HepG2 (cell line): Measurements from ENCODE around the gene EPHA4. TPM values are rescaled to one million over a fixed set of nuclear protein-coding genes. Genes with fewer than 3 reads are reported as not detected.

Source experiments
- ATAC-seq: fragments of 200-7000 bp; cut with Tn5 transposase; 3 replicates; pipeline ENCODE4 v1.9.1; 2020; ENCODE audit warnings: mild to moderate bottlenecking, moderate library complexity
- BruUV-seq: library from RNA; stranded (reverse); fragments of 400-500 nt; replicated peaks from 2 replicates; lab custom pipeline; 2021; lab: Mats Ljungman, UMichigan
- CTCF ChIA-PET: fragments of 300-600 bp; formaldehyde crosslinking; extraction: SDS; loops from one replicate; lab custom pipeline; 2021; ENCODE audit warnings: low total read pairs, inconsistent platforms, low intra/inter-chr PET ratio; lab: Yijun Ruan, JAX
- POLR2A ChIA-PET: fragments of 350-600 bp; sonication (Branson Sonifier 250); formaldehyde crosslinking; loops from one replicate; lab custom pipeline; 2020; ENCODE audit warnings: antibody characterized with exemption, inconsistent platforms; lab: Yijun Ruan, JAX
- DNase-seq: peaks from one replicate; pipeline ENCODE4 v3.0.0-alpha.2; 2015; ENCODE audit warnings: low spot score
- FAIRE-seq: peaks from 3 replicates; lab custom pipeline; 2011; peaks lifted over from hg19 to GRCh38; lab: Jason Lieb, UNC
- H2AFZ ChIP-seq: one replicate; pipeline ENCODE4 v1.6.1; 2011; ENCODE audit warnings: low read length, inconsistent platforms
- H3K27ac ChIP-seq: fragments of 300-600 bp; 3 replicates; pipeline ENCODE4 v1.8.0; 2011; ENCODE audit warnings: mixed run types, mild to moderate bottlenecking, mixed read lengths, low read length, inconsistent platforms; ENCODE audit not compliant: insufficient read depth; ENCODE audit errors: extremely low read length
- H3K27me3 ChIP-seq, 2 experiments: fragments of 200-600 bp in 1 of 2; 2 replicates in 1 of 2; 3 replicates in 1 of 2; pipeline versions ENCODE4 v1.6.0 to v1.8.0; 2011; ENCODE audit warnings: low read length in 2 of 2, mild to moderate bottlenecking in 2 of 2, moderate library complexity in 2 of 2, inconsistent platforms in 1 of 2; ENCODE audit not compliant: insufficient read depth in 2 of 2, control insufficient read depth in 1 of 2
- H3K36me3 ChIP-seq, 2 experiments: fragments of 200-600 bp in 1 of 2; replicated peaks in 1 of 2; 2 replicates in 1 of 2; 3 replicates in 1 of 2; pipeline versions ENCODE4 v1.5.1 to v1.8.0; 2011; ENCODE audit warnings: low read length in 2 of 2, inconsistent platforms in 1 of 2; ENCODE audit not compliant: insufficient read depth in 2 of 2, control insufficient read depth in 1 of 2
- H3K4me1 ChIP-seq: 2 replicates; pipeline ENCODE4 v1.5.1; 2012; ENCODE audit warnings: low read length, inconsistent platforms; ENCODE audit not compliant: insufficient read depth
- H3K4me2 ChIP-seq: 2 replicates; pipeline ENCODE4 v1.6.0; 2011; ENCODE audit warnings: low read depth, low read length, inconsistent platforms
- H3K4me3 ChIP-seq, 3 experiments: fragments of 200-600 bp in 1 of 3; sonication (generic), shearing (Covaris generic) in 1 of 3; replicated peaks in 1 of 3; 2 replicates each; pipeline ENCODE4 v1.5.1; 2011 to 2016; ENCODE audit warnings: low read length in 3 of 3, inconsistent platforms in 2 of 3, low read depth in 2 of 3, mild to moderate bottlenecking in 2 of 3, control low read depth in 1 of 3, mixed read lengths in 1 of 3; ENCODE audit not compliant: insufficient read depth in 1 of 3
- H3K79me2 ChIP-seq: one replicate; pipeline ENCODE4 v1.6.1; 2011; ENCODE audit warnings: low read length, inconsistent platforms; ENCODE audit not compliant: insufficient read depth
- H3K9ac ChIP-seq: 2 replicates; pipeline ENCODE4 v1.6.0; 2011; ENCODE audit warnings: mild to moderate bottlenecking, low read depth, low read length, inconsistent platforms; ENCODE audit not compliant: insufficient read depth
- H3K9me3 ChIP-seq: 2 replicates; pipeline ENCODE4 v1.5.1; 2012; ENCODE audit warnings: mild to moderate bottlenecking, low read length
- H4K20me1 ChIP-seq: 2 replicates; pipeline ENCODE4 v1.6.0; 2011; ENCODE audit warnings: inconsistent platforms, mild to moderate bottlenecking, low read length, moderate library complexity; ENCODE audit not compliant: insufficient read depth
- ARID2 ChIP-seq: sonication (generic); formaldehyde crosslinking; IDR thresholded peaks from 2 replicates; pipeline ENCODE4 v1.8.1; 2022; ENCODE audit warnings: mild to moderate bottlenecking, missing genetic modification reagents, borderline replicate concordance
- BORCS8-MEF2B ChIP-seq: sonication (generic); formaldehyde crosslinking; IDR thresholded peaks from 2 replicates; pipeline ENCODE4 v1.8.0; 2022; ENCODE audit warnings: mild to moderate bottlenecking, missing genetic modification reagents
- ESRRA ChIP-seq: sonication (generic); formaldehyde crosslinking; IDR thresholded peaks from 2 replicates; pipeline ENCODE4 v1.5.1; 2020; ENCODE audit warnings: mild to moderate bottlenecking, low read depth, missing genetic modification reagents
- KLF12 ChIP-seq: sonication (generic); formaldehyde crosslinking; IDR thresholded peaks from 2 replicates; pipeline ENCODE4 v1.4.0; 2020; ENCODE audit warnings: missing genetic modification reagents, borderline replicate concordance
- REPIN1 ChIP-seq: sonication (generic); formaldehyde crosslinking; IDR thresholded peaks from 2 replicates; pipeline ENCODE4 v1.8.0; 2022; ENCODE audit warnings: missing genetic modification reagents, low read depth, mild to moderate bottlenecking, borderline replicate concordance
- SRF ChIP-seq: IDR thresholded peaks from 2 replicates; pipeline ENCODE4 v1.6.1; 2011; ENCODE audit warnings: mild to moderate bottlenecking, low read depth, low read length, moderate library complexity
- SRSF1 ChIP-seq: fragments of 200-400 bp; formaldehyde crosslinking; optimal IDR thresholded peaks from 2 replicates; pipeline ENCODE3; 2017; ENCODE audit warnings: mild to moderate bottlenecking, low read depth, low read length, moderate library complexity
- SRY ChIP-seq: sonication (generic); formaldehyde crosslinking; IDR thresholded peaks from 2 replicates; pipeline ENCODE4 v1.8.0; 2022; ENCODE audit warnings: mild to moderate bottlenecking, missing genetic modification reagents
- ZMYM2 ChIP-seq: sonication (generic); formaldehyde crosslinking; IDR thresholded peaks from 2 replicates; pipeline ENCODE4 v1.8.0; 2022; ENCODE audit warnings: mild to moderate bottlenecking, missing genetic modification reagents
- ZNF136 ChIP-seq: sonication (generic); formaldehyde crosslinking; IDR thresholded peaks from 2 replicates; pipeline ENCODE4 v1.8.1; 2022; ENCODE audit warnings: low read depth, mild to moderate bottlenecking, moderate library complexity, missing genetic modification reagents
- ZNF224 ChIP-seq: sonication (generic); formaldehyde crosslinking; IDR thresholded peaks from 2 replicates; pipeline ENCODE4 v1.5.0; 2020; ENCODE audit warnings: mild to moderate bottlenecking, missing genetic modification reagents
- ZNF260 ChIP-seq: sonication (generic); formaldehyde crosslinking; IDR thresholded peaks from 2 replicates; pipeline ENCODE4 v1.4.0; 2020; ENCODE audit warnings: missing genetic modification reagents, low read depth, mild to moderate bottlenecking, borderline replicate concordance
- ZNF772 ChIP-seq: sonication (generic); formaldehyde crosslinking; IDR thresholded peaks from 2 replicates; pipeline ENCODE4 v1.5.0; 2020; ENCODE audit warnings: mild to moderate bottlenecking, missing genetic modification reagents
- WGBS: methylation state at CpG from one replicate; pipeline ENCODE4 v1.1.6; 2017; ENCODE audit warnings: low lambda C conversion rate; 5-methylcytosine and 5-hydroxymethylcytosine counted together
- in situ Hi-C: cut with HindIII; loops from 2 replicates; pipeline ENCODE4 v1.10.0; 2017; ENCODE audit warnings: low pct_unique_long_range_greater_than_20kb; ENCODE audit not compliant: extremely low pct_ligation_motif_present
- intact Hi-C: fragments of 100-400 bp; cut with micrococcal nuclease; formaldehyde crosslinking; loops from one replicate; pipeline ENCODE4 v1.10.0; 2022; ENCODE audit not compliant: unreplicated experiment
- polyA plus RNA-seq, 8 experiments: library from polyadenylated mRNA; depleted of rRNA in 3 of 8; stranded (reverse) in 7 of 8; unstranded in 1 of 8; fragments of >200 nt; fragmentation: Illumina TruSeq in 4 of 8; extraction: Trizol in 4 of 8; gene quantifications; 2 replicates each; pipeline versions ENCODE4 v1.2.1 to v1.2.3, GENCODE V29; 2011 to 2016; ENCODE audit warnings: low read depth in 4 of 8, missing spikeins in 1 of 8, mixed read lengths in 1 of 8; ENCODE audit not compliant: insufficient read depth in 1 of 8
- total RNA-seq, 5 experiments: library from RNA; depleted of rRNA; stranded (reverse); fragments of >200 nt; fragmentation: Illumina TruSeq; extraction: Trizol; gene quantifications; 2 replicates each; pipeline ENCODE4 v1.2.3, GENCODE V29; 2016; ENCODE audit warnings: low read depth in 1 of 5
- TF ChIP-seq, protein P1 (sequence below), 2 experiments: sonication (generic) in 1 of 2; formaldehyde crosslinking in 1 of 2; IDR thresholded peaks; 2 replicates each; pipeline versions ENCODE4 v1.5.1 to v1.6.1; 2011 to 2020; ENCODE audit warnings: borderline replicate concordance in 1 of 2, low read depth in 1 of 2, low read length in 1 of 2, mild to moderate bottlenecking in 1 of 2, missing genetic modification reagents in 1 of 2, moderate library complexity in 1 of 2
- TF ChIP-seq, protein P2 (sequence below): sonication (generic); formaldehyde crosslinking; conservative IDR thresholded peaks from 2 replicates; pipeline ENCODE4 v1.4.0; 2020; ENCODE audit warnings: mild to moderate bottlenecking, missing genetic modification reagents, moderate library complexity
- TF ChIP-seq, protein P3 (sequence below): sonication (generic); formaldehyde crosslinking; IDR thresholded peaks from 2 replicates; pipeline ENCODE4 v1.4.0; 2020; ENCODE audit warnings: missing genetic modification reagents

EPHA4 gene
- total and polyA plus RNA-seq, 2 of the 13 experiments (the other 11 are each of a cell fraction or from before 2014, with no cell fraction given), result not detected

DNA sequence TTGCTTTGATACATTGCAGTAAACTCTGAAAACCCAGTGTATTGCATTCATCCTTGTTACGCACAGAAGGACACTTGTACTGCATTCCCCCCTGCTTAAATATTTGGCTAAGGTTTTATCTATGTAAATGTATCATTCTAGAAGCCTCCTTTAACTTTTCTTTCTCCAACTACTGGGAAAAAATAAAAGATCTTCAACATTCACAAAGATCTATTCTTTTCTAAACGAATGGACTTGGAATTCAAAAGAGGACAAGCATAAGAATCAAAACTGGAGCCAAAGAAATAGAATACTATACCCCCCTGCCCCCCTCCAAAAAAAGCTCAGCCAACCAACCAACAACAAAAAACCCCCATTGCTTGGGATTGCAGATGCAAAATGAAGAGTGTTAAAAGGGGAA, 136.9 kb downstream of the EPHA4 start:
- Histone ChIP-seq H3K4me2 (no peak overlapping the region), H3K27me3 (0 out of 5 replicates have a peak, but pooled peaks cover 0 to 5% of the 10 kb centered on the region in 2 experiments), H2AFZ (no peak overlapping the region), H3K27ac (no peak overlapping the region), H4K20me1 (no peaks in the 10 kb centered on the region), H3K4me3 (no peak overlapping the region), H3K9me3 (no peaks in the 10 kb centered on the region), H3K4me1 (no peaks in the 10 kb centered on the region), H3K9ac (no peak overlapping the region), H3K79me2 (no peaks in the 10 kb centered on the region), H3K36me3 (no peaks in the 10 kb centered on the region)
- no peak for TF ChIP-seq BORCS8-MEF2B (CRISPR knock-in tag)
- no peak for TF ChIP-seq ESRRA (CRISPR knock-in tag)
- no peak for TF ChIP-seq KLF12 (CRISPR knock-in tag)
- no peak for TF ChIP-seq SRSF1
- TF ChIP-seq SRY (CRISPR knock-in tag), result no peak
- TF ChIP-seq, protein P1, sequence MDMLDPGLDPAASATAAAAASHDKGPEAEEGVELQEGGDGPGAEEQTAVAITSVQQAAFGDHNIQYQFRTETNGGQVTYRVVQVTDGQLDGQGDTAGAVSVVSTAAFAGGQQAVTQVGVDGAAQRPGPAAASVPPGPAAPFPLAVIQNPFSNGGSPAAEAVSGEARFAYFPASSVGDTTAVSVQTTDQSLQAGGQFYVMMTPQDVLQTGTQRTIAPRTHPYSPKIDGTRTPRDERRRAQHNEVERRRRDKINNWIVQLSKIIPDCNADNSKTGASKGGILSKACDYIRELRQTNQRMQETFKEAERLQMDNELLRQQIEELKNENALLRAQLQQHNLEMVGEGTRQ (IDR thresholded peaks at IDR 0.05; ENCODE audit: low read depth, low read length), result no peak
- TF ChIP-seq, protein P1 (CRISPR knock-in tag; IDR thresholded peaks at IDR 0.05; ENCODE audit: borderline replicate concordance), result no peak
- TF ChIP-seq ZNF772 (CRISPR knock-in tag), result no peak
- no peak for TF ChIP-seq ZNF136 (CRISPR knock-in tag)
- no peak for TF ChIP-seq ZNF260 (CRISPR knock-in tag)
- TF ChIP-seq, protein P2, sequence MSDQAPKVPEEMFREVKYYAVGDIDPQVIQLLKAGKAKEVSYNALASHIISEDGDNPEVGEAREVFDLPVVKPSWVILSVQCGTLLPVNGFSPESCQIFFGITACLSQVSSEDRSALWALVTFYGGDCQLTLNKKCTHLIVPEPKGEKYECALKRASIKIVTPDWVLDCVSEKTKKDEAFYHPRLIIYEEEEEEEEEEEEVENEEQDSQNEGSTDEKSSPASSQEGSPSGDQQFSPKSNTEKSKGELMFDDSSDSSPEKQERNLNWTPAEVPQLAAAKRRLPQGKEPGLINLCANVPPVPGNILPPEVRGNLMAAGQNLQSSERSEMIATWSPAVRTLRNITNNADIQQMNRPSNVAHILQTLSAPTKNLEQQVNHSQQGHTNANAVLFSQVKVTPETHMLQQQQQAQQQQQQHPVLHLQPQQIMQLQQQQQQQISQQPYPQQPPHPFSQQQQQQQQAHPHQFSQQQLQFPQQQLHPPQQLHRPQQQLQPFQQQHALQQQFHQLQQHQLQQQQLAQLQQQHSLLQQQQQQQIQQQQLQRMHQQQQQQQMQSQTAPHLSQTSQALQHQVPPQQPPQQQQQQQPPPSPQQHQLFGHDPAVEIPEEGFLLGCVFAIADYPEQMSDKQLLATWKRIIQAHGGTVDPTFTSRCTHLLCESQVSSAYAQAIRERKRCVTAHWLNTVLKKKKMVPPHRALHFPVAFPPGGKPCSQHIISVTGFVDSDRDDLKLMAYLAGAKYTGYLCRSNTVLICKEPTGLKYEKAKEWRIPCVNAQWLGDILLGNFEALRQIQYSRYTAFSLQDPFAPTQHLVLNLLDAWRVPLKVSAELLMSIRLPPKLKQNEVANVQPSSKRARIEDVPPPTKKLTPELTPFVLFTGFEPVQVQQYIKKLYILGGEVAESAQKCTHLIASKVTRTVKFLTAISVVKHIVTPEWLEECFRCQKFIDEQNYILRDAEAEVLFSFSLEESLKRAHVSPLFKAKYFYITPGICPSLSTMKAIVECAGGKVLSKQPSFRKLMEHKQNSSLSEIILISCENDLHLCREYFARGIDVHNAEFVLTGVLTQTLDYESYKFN (CRISPR knock-in tag), result no peak
- no peak for TF ChIP-seq SRF
- TF ChIP-seq ARID2 (CRISPR knock-in tag), result no peak
- TF ChIP-seq, protein P3, sequence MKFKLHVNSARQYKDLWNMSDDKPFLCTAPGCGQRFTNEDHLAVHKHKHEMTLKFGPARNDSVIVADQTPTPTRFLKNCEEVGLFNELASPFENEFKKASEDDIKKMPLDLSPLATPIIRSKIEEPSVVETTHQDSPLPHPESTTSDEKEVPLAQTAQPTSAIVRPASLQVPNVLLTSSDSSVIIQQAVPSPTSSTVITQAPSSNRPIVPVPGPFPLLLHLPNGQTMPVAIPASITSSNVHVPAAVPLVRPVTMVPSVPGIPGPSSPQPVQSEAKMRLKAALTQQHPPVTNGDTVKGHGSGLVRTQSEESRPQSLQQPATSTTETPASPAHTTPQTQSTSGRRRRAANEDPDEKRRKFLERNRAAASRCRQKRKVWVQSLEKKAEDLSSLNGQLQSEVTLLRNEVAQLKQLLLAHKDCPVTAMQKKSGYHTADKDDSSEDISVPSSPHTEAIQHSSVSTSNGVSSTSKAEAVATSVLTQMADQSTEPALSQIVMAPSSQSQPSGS (CRISPR knock-in tag), result no peak
- TF ChIP-seq ZMYM2, result no peak
- no peak for TF ChIP-seq ZNF224
- TF ChIP-seq REPIN1 (CRISPR knock-in tag), result no peak
- ATAC-seq (no peak), FAIRE-seq (no peak), DNase-seq (no peak)
- no TSS peak for BruUV-seq
- intact Hi-C loops (no loop called here), in situ Hi-C loops (no loop called here)
- POLR2A ChIA-PET, result no interaction called here
- WGBS, result 5% methylated on average over 2 of the region's 2 CpGs
- CTCF ChIA-PET, result no interaction called here
